ENCODE data around the gene CWF19L2.

DNA sequence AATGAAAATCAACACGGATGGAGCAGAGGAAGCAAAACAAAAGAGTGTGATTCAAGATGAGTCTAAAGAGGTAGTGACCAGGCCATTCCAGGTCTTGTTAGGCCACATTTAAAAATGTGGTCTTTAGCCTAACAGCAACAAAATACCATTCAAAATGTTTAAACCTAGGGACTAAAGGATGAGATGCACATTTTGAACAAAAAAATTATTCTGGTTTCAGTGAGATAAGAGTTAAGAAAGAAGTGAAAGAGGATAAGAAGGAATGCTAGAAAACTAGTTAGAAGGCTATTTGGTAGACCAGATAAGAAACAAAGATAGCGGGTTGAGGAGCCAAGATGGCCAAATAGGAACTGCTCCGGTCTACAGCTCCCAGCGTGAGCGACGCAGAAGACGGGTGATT is 85.2 kb downstream of the CWF19L2 start:
- TF ChIP-seq, protein P1, sequence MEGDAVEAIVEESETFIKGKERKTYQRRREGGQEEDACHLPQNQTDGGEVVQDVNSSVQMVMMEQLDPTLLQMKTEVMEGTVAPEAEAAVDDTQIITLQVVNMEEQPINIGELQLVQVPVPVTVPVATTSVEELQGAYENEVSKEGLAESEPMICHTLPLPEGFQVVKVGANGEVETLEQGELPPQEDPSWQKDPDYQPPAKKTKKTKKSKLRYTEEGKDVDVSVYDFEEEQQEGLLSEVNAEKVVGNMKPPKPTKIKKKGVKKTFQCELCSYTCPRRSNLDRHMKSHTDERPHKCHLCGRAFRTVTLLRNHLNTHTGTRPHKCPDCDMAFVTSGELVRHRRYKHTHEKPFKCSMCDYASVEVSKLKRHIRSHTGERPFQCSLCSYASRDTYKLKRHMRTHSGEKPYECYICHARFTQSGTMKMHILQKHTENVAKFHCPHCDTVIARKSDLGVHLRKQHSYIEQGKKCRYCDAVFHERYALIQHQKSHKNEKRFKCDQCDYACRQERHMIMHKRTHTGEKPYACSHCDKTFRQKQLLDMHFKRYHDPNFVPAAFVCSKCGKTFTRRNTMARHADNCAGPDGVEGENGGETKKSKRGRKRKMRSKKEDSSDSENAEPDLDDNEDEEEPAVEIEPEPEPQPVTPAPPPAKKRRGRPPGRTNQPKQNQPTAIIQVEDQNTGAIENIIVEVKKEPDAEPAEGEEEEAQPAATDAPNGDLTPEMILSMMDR (conservative IDR thresholded peaks at IDR 0.05; ENCODE audit: low read depth, low read length), result no peak
- TF ChIP-seq EZH2 (IDR thresholded peaks at IDR 0.05; ENCODE audit: low read length, unreplicated experiment) (no peak), EZH2phosphoT487 (IDR thresholded peaks at IDR 0.05; ENCODE audit: borderline replicate concordance, low read length) (no peak)

Data from PC-3 (cell line).